VCaP (cell line): ENCODE measurements around the gene LMO2.

Experiments
- H3K27ac ChIP-seq: fragments of 450-650 bp; 2 replicates; pipeline ENCODE4 v1.5.1; 2017
- TF ChIP-seq, protein P1 (sequence below): fragments of 450-650 bp; conservative IDR thresholded peaks from 2 replicates; pipeline ENCODE4 v1.5.1; 2017; ENCODE audit warnings: mild to moderate bottlenecking, moderate library complexity

Gene LMO2

DNA sequence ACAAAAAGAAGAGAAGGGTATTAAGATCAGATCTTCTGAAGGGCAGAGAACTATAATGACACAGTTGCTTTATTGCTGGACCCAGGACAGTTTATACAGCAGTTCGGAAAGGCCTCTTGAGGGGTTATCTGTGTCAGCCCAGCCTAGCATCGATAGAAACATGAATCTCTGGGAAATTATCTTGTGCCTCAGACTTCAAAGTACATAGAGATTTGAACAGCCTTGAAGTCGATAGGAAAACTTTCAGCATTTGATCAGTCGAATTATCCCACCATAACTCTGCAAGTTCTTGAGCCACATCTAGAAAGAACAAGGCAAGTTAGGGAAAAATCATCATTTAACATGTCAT lies 2.5 kb upstream of the LMO2 start:
- H3K27ac ChIP-seq = no peak overlapping the region
- TF ChIP-seq, protein P1, sequence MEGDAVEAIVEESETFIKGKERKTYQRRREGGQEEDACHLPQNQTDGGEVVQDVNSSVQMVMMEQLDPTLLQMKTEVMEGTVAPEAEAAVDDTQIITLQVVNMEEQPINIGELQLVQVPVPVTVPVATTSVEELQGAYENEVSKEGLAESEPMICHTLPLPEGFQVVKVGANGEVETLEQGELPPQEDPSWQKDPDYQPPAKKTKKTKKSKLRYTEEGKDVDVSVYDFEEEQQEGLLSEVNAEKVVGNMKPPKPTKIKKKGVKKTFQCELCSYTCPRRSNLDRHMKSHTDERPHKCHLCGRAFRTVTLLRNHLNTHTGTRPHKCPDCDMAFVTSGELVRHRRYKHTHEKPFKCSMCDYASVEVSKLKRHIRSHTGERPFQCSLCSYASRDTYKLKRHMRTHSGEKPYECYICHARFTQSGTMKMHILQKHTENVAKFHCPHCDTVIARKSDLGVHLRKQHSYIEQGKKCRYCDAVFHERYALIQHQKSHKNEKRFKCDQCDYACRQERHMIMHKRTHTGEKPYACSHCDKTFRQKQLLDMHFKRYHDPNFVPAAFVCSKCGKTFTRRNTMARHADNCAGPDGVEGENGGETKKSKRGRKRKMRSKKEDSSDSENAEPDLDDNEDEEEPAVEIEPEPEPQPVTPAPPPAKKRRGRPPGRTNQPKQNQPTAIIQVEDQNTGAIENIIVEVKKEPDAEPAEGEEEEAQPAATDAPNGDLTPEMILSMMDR = no peak

DNA sequence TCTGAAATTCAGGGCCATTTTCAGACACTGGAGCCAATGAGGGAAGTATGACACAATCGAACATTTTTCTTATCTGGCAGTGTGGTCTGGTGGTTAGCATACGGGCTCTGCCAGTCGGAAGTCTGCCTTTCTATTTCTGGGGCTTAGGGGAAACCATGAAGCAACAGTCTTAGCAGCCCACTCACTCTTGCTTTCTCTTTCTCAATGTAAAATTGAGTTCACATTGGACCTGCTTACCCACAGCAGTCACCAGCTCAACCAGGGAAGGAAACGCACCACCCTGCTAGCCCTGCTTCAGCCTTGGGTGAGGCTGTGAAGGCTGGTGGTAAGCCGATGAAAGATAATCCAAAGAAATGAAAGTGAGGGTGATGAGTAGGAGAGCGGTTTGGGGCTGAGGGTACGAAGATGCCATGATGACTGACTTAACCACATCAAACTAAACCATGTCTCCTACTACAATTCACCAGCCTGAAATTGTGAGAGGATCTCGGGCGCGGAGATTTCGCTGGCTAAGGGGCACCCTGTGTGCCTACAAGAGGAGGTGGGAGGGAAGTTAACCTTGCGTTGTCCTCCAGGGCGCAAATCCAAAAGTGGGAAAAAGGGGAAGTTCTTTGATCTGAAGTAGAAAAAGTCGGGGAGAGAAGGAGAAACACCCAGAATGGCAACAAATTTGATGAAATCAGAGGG lies 2.0 kb upstream of the LMO2 start:
- H3K27ac ChIP-seq = no peak overlapping the region
- TF ChIP-seq, protein P1 = no peak

DNA sequence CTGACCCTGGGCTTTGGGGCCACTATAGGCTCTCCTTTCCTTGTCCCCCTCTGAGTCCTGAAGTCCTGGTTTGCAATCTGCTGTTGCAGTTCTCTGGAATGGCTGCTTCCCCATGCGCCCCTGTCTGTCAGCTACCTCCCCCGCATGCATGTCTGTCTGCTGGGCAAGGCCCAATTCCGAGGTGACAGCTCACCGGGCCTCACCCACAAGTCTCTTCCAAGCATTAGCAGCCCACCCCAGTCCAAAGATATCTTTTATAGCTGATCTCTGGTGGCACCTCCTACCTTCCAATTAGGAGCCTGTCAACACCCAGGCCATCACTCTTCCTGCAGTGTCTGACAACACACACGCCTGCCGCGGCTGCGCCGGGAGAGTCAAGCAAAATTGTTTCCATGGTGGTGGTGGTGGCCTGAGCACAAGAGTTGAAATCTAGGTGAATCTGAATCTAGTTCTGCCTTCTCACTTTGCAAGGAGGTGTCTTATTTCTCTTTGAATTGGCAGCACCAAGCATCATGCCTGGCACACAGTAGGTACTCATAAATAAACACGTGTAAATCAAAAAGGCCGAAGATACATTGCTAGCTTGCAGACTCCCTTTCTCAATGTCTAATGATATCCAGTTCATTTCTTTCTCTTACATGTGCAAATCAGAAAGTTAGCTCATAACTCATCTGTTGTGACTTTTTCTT lies 1.2 kb upstream of the LMO2 start:
- H3K27ac ChIP-seq = no peak overlapping the region
- TF ChIP-seq, protein P1 = no peak

DNA sequence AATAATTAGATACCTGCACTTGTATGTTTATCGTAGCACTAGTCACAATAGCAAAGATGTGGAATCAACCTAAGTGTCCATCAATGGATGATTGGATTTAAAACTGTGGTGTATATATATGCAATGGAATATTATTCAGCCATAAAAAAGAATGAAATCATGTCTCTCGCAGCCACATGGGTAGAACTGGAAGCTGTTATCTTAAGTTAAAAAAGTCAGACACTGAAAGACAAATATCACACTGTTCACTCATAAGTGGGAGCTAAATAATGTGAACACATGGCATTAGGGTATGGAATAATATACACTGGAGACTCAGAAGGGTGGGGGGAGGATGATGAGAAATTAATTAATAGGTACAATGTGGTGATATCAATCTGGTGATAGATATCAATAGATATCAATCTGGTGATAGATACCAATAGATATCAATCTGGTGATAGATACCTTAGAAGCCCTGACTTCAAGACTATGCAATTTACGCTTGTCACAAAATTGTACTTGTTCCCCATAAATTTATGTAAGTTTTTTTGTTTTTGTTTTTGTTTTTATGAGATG lies 2.0 kb downstream of the LMO2 start:
- TF ChIP-seq, protein P1 = no peak

DNA sequence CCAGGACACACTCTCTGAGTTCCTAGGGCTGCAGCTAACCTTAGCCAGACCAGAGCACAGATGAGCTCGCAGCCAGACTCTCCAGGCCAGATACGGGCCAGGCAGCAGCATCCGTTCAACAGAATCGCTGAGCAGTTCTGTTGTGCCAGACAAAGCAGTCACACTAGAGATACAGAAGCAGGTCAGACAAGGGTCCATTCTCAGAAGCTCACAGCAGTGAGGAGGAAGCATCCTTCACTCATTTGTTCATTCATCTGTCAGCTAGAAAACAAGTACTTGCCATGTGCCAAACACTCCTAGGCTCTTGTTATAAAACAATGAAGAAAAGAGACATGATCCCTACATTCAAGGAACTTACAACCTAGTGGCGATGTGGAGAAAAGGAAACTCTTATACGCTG lies 2.6 kb downstream of the LMO2 start:
- no peak overlapping the region for H3K27ac ChIP-seq
- TF ChIP-seq, protein P1 = no peak

More for the DNA sequence above, 2.0 kb downstream of the LMO2 start:
- H3K27ac ChIP-seq = no peak overlapping the region

DNA sequence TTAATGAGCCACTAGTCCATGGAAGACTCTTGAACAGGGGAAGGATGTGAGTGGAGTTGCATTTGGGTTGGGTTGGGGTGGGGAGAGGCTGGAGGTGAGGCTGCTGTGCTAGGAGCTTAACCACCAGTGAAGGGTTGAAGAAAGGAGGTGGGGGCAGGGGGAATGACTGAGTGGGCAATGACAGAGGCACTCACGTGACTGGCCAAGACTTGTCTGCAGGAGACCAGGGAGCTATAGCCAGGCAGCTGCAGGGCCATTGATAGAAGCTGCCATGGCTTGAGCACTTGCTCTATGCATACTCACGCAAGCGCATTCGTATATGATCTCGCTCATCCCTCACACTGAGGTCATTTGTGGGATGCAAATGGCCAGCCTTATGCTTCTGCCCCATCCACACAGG lies 4.0 kb downstream of the LMO2 start:
- TF ChIP-seq, protein P1 = no peak
- no peak overlapping the region for H3K27ac ChIP-seq

DNA sequence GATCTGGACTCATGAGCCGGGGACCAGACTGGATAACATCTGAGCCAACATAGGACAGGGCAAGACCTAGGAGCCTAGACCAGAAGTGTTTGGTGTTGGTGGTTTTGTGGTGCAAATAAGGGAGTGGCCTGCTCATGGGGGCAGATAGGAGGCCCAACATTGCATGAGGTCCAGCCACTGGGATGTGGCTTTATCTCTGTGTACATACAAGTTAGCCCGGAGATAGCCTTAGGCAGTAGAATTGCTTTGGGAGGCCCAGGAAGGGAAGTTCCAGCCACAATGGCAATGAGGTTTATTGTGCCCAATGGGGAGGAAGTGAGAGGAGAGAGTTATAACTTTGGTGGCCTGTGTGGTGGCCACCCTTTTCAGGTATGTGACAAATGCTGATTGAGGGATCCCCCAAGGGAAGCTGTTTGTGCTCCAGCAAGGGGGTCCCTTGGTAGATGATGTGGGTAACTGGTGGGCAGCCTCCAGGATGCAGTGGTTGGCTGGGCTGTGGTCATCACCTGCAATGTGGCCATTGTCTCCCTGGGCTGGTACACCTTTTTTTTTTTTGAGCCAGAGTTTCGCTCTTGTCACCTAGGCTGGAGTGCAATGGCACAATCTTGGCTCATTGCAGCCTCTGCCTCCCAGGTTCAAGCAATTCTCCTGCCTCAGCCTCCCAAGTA lies 6.4 kb downstream of the LMO2 start:
- TF ChIP-seq, protein P1 = no peak
- H3K27ac ChIP-seq = no peak overlapping the region
